ENCODE data around the gene CCDC183. TPM values are rescaled to one million over a fixed set of nuclear protein-coding genes. Genes with fewer than 3 reads are reported as not detected.

Gene CCDC183
- total RNA-seq, 1 donor from 2014 or later, result 1.2 TPM

DNA sequence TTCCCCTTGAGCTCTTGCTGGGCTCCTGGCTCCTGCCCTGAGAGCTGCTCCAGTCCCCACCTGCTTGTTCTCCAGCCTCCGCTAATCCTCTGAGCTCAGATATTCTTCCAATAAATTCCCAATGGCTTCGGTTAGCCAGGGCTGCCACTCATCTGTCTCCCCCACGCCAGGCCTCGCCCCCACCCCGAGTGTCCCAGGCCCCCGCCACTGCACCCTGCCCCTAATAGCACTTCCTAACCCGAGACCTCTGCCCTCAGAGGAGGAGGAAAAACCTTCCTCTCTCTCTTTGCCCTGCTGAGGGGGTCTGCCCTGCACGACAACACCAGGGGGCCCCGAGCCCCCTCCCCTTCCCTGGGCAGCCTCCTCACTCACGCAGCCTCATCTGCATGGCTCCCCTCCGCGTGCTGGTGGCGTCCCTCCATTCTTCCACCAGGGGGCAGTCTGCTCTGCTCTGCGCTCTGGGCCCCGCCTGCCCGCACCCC, 26.4 kb upstream of the CCDC183 start:
- Mint-ChIP-seq H3K27me3 (ENCODE audit: unreplicated experiment) (peaks cover 11% of the 10 kb centered on the region), H3K4me3 (ENCODE audit: unreplicated experiment) (no peak overlapping the region), H3K36me3 (ENCODE audit: low read depth, unreplicated experiment) (no peaks in the 10 kb centered on the region), H3K4me1 (ENCODE audit: unreplicated experiment) (peaks cover 2% of the 10 kb centered on the region), H3K27ac (ENCODE audit: unreplicated experiment) (no peak overlapping the region), H3K9me3 (ENCODE audit: unreplicated experiment) (no peaks in the 10 kb centered on the region)
- DNase-seq (ENCODE audit: low spot score), result peak; percentile 72
- TF ChIP-seq, protein P1, sequence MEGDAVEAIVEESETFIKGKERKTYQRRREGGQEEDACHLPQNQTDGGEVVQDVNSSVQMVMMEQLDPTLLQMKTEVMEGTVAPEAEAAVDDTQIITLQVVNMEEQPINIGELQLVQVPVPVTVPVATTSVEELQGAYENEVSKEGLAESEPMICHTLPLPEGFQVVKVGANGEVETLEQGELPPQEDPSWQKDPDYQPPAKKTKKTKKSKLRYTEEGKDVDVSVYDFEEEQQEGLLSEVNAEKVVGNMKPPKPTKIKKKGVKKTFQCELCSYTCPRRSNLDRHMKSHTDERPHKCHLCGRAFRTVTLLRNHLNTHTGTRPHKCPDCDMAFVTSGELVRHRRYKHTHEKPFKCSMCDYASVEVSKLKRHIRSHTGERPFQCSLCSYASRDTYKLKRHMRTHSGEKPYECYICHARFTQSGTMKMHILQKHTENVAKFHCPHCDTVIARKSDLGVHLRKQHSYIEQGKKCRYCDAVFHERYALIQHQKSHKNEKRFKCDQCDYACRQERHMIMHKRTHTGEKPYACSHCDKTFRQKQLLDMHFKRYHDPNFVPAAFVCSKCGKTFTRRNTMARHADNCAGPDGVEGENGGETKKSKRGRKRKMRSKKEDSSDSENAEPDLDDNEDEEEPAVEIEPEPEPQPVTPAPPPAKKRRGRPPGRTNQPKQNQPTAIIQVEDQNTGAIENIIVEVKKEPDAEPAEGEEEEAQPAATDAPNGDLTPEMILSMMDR (IDR thresholded peaks at IDR 0.05; ENCODE audit: unreplicated experiment), result peak; percentile 42

DNA sequence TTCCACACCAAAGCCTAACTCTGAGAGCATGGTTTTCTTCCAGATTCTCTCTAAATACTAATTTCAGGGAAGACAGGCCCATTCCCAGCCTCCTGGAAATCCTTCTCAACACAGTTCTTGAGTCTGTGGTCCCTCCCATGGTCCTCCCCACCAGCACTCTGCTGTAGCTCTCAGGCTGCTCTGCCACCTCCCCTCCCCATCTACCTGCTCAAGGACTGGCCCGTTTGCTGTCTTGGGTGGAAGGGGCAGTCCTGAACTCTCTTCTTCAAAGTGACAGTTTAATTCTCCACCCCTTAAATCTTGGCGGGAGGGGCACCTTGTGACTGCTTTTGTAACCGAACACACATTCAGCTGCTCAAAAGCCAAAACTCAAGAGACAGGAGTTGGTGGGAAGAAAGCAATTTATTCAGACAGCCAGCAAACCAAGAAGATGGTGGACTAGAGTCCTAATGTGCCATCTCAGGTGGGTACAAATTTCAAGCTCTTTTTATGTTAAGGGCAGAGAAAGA, 24.2 kb upstream of the CCDC183 start:
- H3K27ac Mint-ChIP-seq (ENCODE audit: unreplicated experiment), result no peak overlapping the region
- no peak for DNase-seq (ENCODE audit: low spot score)
- no peaks in the 10 kb centered on the region for H3K36me3 Mint-ChIP-seq (ENCODE audit: low read depth, unreplicated experiment)
- peaks cover 2% of the 10 kb centered on the region for H3K4me1 Mint-ChIP-seq (ENCODE audit: unreplicated experiment)
- peaks cover 10% of the 10 kb centered on the region for H3K27me3 Mint-ChIP-seq (ENCODE audit: unreplicated experiment)
- TF ChIP-seq, protein P1 (IDR thresholded peaks at IDR 0.05; ENCODE audit: unreplicated experiment), result no peak
- no peak overlapping the region for H3K4me3 Mint-ChIP-seq (ENCODE audit: unreplicated experiment)
- H3K9me3 Mint-ChIP-seq (ENCODE audit: unreplicated experiment), result no peaks in the 10 kb centered on the region

DNA sequence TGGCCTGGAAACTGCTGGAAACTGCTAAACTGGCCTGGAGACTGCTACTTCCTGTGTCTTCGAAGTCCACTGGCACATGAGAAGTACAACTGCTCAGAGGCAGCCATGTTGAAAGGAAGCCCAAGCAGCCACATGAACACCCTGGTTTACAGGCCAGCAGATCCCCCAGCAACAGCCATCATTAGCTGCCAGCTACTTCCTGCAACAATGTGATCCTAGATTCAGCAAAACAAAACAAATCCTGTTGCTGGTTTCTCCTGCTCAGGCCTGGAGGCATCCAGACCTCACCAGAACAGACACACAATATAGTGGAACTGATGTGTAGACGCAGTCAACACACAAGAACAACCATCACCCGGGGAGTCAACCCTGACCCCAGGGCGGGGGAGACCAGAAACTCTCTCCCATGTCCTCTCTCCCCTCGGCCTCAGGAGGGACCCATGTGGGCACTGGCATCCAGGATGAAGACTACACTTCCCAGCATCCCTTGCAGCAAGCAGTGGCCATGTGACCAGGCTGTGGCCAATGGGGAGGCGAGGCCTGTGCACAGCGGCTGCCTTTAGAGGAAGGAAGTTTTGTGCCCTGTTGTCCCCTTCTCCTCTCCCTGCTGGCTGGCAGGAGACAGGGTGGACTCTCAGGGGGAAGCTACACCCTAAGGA, 22.6 kb upstream of the CCDC183 start:
- H3K9me3 Mint-ChIP-seq (ENCODE audit: unreplicated experiment), result no peaks in the 10 kb centered on the region
- H3K4me1 Mint-ChIP-seq (ENCODE audit: unreplicated experiment), result peaks cover 2% of the 10 kb centered on the region
- H3K36me3 Mint-ChIP-seq (ENCODE audit: low read depth, unreplicated experiment), result peaks cover 4% of the 10 kb centered on the region
- peak overlapping the region; percentile 25 for H3K4me3 Mint-ChIP-seq (ENCODE audit: unreplicated experiment)
- DNase-seq (ENCODE audit: low spot score), result peak; percentile 33
- H3K27ac Mint-ChIP-seq (ENCODE audit: unreplicated experiment), result no peak overlapping the region
- TF ChIP-seq, protein P1 (IDR thresholded peaks at IDR 0.05; ENCODE audit: unreplicated experiment), result no peak
- H3K27me3 Mint-ChIP-seq (ENCODE audit: unreplicated experiment), result peaks cover 16% of the 10 kb centered on the region

DNA sequence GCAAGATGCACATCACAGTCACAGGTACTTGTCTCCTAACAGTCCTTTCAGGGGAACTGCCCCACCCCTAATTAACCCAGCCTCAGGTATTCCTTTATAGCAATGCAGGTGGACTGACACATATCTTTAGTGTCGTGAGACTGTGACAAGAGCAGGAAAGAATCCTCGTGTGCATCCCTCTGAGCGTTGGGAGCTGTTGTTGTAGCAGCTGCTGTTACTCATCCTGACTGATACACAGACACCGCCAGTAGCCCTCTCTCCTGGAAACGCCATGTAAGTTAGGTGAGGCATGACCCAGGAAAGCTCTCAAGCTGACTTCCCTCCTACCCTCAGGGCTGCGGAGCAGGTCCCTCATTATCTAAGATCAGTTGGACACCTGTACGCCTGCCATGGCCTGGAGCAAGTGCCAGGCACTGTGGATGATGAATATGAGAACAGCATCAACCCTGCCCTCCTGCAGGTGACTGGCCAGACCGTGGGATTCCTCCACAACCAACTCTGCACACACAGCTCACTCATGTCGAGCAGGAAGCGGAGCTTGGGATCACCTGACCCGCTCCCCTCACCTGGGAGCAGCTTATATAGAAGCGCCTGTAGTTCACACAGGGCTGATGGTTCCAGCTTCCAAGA, 21.6 kb upstream of the CCDC183 start:
- Mint-ChIP-seq H3K36me3 (ENCODE audit: low read depth, unreplicated experiment) (peaks cover 9% of the 10 kb centered on the region), H3K4me1 (ENCODE audit: unreplicated experiment) (peaks cover 2% of the 10 kb centered on the region), H3K27me3 (ENCODE audit: unreplicated experiment) (peaks cover 23% of the 10 kb centered on the region), H3K9me3 (ENCODE audit: unreplicated experiment) (no peaks in the 10 kb centered on the region), H3K4me3 (ENCODE audit: unreplicated experiment) (no peak overlapping the region), H3K27ac (ENCODE audit: unreplicated experiment) (no peak overlapping the region)
- no peak for DNase-seq (ENCODE audit: low spot score)
- TF ChIP-seq, protein P1 (IDR thresholded peaks at IDR 0.05; ENCODE audit: unreplicated experiment), result no peak

DNA sequence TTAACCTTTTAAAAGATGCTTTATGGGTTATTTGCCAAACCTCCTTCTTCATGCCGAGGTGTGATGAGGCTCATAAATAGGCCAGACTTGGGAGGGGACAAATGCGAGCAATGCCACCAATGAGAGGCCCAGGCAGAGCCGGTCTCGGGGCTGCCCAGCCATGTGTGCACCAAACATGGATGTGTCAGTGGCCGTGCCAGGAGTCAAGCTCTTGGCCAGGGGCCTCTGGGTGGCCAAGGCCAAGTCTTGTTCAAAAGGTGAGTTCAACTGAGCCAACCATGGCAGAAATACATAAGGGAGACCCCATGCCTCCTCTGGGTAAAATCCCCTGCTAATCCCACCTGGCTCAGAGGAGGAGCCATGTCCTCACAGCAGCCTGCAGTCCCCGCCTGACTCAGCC, 20.9 kb upstream of the CCDC183 start:
- Mint-ChIP-seq H3K36me3 (ENCODE audit: low read depth, unreplicated experiment) (peaks cover 9% of the 10 kb centered on the region), H3K27ac (ENCODE audit: unreplicated experiment) (no peak overlapping the region), H3K4me1 (ENCODE audit: unreplicated experiment) (peaks cover 2% of the 10 kb centered on the region), H3K4me3 (ENCODE audit: unreplicated experiment) (no peak overlapping the region), H3K9me3 (ENCODE audit: unreplicated experiment) (no peaks in the 10 kb centered on the region), H3K27me3 (ENCODE audit: unreplicated experiment) (peaks cover 24% of the 10 kb centered on the region)
- TF ChIP-seq, protein P1 (IDR thresholded peaks at IDR 0.05; ENCODE audit: unreplicated experiment), result no peak
- no peak for DNase-seq (ENCODE audit: low spot score)

Data from endothelial cell (in vitro differentiated cells).